EH (cell line): ENCODE data around the gene RNF151.
"Not testable (repeated sequence)": the region's sequence is repeated elsewhere in the genome, so short reads cannot be mapped to it uniquely, and the experiment has no call there.

Experiments used
- DNase-seq: peaks from one replicate; pipeline ENCODE4 v3.0.0-alpha.2; 2015; ENCODE audit warnings: low read depth

RNF151 gene

GRCh38 chr16:2008009-2008526 is 41.4 kb downstream of the RNF151 start:
- DNase-seq = peak; percentile 64

GRCh38 chr16:2008631-2009163 is 42.0 kb downstream of the RNF151 start:
- peak; percentile 38 for DNase-seq

- peak; percentile 16 for DNase-seq
Observed at GRCh38 chr16:2009164-2009711, 42.6 kb downstream of the RNF151 start.

GRCh38 chr16:2009791-2010510 is 43.3 kb downstream of the RNF151 start, which contains the start of gene ZNF598:
ZNF598 (minus strand) TSS chr16:2009821.
- DNase-seq = peak; percentile 87

- DNase-seq = not testable (repeated sequence)
Observed at GRCh38 chr16:2011726-2012125, 45.1 kb downstream of the RNF151 start.

GRCh38 chr16:2013527-2013926 is 46.9 kb downstream of the RNF151 start:
- DNase-seq = no peak

- peak; percentile 38 for DNase-seq
Observed at GRCh38 chr16:2015117-2015946, 48.7 kb downstream of the RNF151 start.

GRCh38 chr16:2015947-2016208 is 49.2 kb downstream of the RNF151 start:
- no peak for DNase-seq

GRCh38 chr16:2016407-2016922 is 49.8 kb downstream of the RNF151 start:
- DNase-seq = no peak
